OCI-LY7 (cell line): ENCODE results near the gene SRCAP.
"Not testable (repeated sequence)": the region's sequence is repeated elsewhere in the genome, so short reads cannot be mapped to it uniquely, and the experiment has no call there.

Source experiments
- EZH2phosphoT487 ChIP-seq: fragments of 200-600 bp; sonication (generic); IDR thresholded peaks from 2 replicates; pipeline ENCODE4 v1.6.1; 2018; ENCODE audit warnings: low read depth, borderline replicate concordance, mild to moderate bottlenecking, mixed run types, antibody characterized with exemption, low read length, moderate library complexity, mixed read lengths
- TF ChIP-seq, protein P1 (sequence below): fragments of 200-600 bp; sonication (generic); conservative IDR thresholded peaks from 2 replicates; pipeline ENCODE4 v1.5.1; 2014; ENCODE audit warnings: mild to moderate bottlenecking, antibody characterized with exemption, low read length, moderate library complexity, mixed read lengths

DNA sequence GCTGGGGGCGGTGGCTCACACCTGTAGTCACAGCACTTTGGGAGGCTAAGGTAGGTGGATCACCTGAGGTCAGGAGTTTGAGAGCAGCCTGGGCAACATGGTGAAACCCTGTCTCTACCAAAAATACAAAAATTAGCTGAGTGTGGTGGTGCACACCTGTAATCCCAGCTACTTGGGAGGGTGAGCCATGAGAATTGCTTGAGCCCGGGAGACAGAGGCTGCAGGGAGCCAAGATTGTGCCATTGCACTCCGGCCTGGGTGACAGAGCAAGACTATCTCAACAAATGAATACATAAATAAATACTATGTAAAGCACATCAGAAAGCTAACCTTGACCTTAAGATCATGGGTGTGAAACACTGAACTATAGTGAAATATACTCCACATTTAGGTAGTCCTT is 2.3 kb upstream of the SRCAP start:
- TF ChIP-seq, protein P1, sequence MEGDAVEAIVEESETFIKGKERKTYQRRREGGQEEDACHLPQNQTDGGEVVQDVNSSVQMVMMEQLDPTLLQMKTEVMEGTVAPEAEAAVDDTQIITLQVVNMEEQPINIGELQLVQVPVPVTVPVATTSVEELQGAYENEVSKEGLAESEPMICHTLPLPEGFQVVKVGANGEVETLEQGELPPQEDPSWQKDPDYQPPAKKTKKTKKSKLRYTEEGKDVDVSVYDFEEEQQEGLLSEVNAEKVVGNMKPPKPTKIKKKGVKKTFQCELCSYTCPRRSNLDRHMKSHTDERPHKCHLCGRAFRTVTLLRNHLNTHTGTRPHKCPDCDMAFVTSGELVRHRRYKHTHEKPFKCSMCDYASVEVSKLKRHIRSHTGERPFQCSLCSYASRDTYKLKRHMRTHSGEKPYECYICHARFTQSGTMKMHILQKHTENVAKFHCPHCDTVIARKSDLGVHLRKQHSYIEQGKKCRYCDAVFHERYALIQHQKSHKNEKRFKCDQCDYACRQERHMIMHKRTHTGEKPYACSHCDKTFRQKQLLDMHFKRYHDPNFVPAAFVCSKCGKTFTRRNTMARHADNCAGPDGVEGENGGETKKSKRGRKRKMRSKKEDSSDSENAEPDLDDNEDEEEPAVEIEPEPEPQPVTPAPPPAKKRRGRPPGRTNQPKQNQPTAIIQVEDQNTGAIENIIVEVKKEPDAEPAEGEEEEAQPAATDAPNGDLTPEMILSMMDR = not testable (repeated sequence)
- TF ChIP-seq EZH2phosphoT487 = not testable (repeated sequence)
